Natural killer cell (primary cell): Measurements from ENCODE around the gene JPH3. TPM values are rescaled to one million over a fixed set of nuclear protein-coding genes. Genes with fewer than 3 reads are reported as not detected.

Experiments used
- ATAC-seq, 3 donors: fragments of 150-1000 bp in 2 of 3; fragments of 200-7000 bp in 1 of 3; cut with Tn5 transposase; 1 replicate in 1 of 3; 2 replicates in 2 of 3; pipeline ENCODE4 v1.10.0; 2021; ENCODE audit warnings: mild to moderate bottlenecking in 2 of 3, moderate library complexity in 2 of 3
- DNase-seq, 2 donors: peaks; one replicate each; pipeline versions ENCODE4 v3.0.0 to v3.0.0-alpha.2; 2013 to 2021; ENCODE audit warnings: mixed read lengths in 1 of 2
- H3K27ac ChIP-seq: one replicate; pipeline ENCODE4 v1.5.1; 2013; ENCODE audit warnings: mild to moderate bottlenecking, low read length
- H3K27me3 ChIP-seq: one replicate; pipeline ENCODE4 v1.6.1; 2013; ENCODE audit warnings: low read length; ENCODE audit not compliant: control insufficient read depth, insufficient read depth
- H3K36me3 ChIP-seq: one replicate; pipeline ENCODE4 v1.6.1; 2013; ENCODE audit warnings: low read length; ENCODE audit not compliant: control insufficient read depth, insufficient read depth
- H3K4me1 ChIP-seq: one replicate; pipeline ENCODE4 v1.6.1; 2013; ENCODE audit warnings: low read length; ENCODE audit not compliant: control insufficient read depth, insufficient read depth
- H3K4me3 ChIP-seq: one replicate; pipeline ENCODE4 v1.5.1; 2013; ENCODE audit warnings: low read length
- H3K9me3 ChIP-seq: one replicate; pipeline ENCODE4 v1.6.1; 2013; ENCODE audit warnings: low read length; ENCODE audit not compliant: control insufficient read depth, insufficient read depth
- H3K27ac Mint-ChIP-seq, 2 donors: one replicate each; pipeline ENCODE4 v1.8.0; 2022; ENCODE audit warnings: mild to moderate bottlenecking in 2 of 2, mixed read lengths in 2 of 2, moderate library complexity in 1 of 2
- H3K27me3 Mint-ChIP-seq, 2 donors: one replicate each; pipeline ENCODE4 v1.8.0; 2022; ENCODE audit warnings: low read depth in 2 of 2, mixed read lengths in 2 of 2
- H3K36me3 Mint-ChIP-seq: one replicate; pipeline ENCODE4 v1.8.0; 2022; ENCODE audit warnings: mixed read lengths
- H3K4me1 Mint-ChIP-seq, 2 donors: one replicate each; pipeline ENCODE4 v1.8.0; 2022; ENCODE audit warnings: mixed read lengths in 2 of 2
- H3K4me3 Mint-ChIP-seq: one replicate; pipeline ENCODE4 v1.8.0; 2022; ENCODE audit warnings: mild to moderate bottlenecking, moderate library complexity, mixed read lengths
- H3K9me3 Mint-ChIP-seq, 2 donors: one replicate each; pipeline ENCODE4 v1.8.0; 2022; ENCODE audit warnings: mixed read lengths in 2 of 2
- WGBS: methylation state at CpG from one replicate; pipeline ENCODE4 v1.1.7; 2013; ENCODE audit warnings: missing lambda C conversion rate; ENCODE audit not compliant: insufficient coverage; 5-methylcytosine and 5-hydroxymethylcytosine counted together
- intact Hi-C: fragments of 100-400 bp; cut with micrococcal nuclease; formaldehyde crosslinking; loops from one replicate; pipeline ENCODE4 v1.14.2; 2022
- total RNA-seq, 4 donors: library from RNA; stranded (reverse); fragments of 120-200 nt in 1 of 4; gene quantifications; one replicate each; pipeline versions ENCODE4 v1.2.3 to v1.2.4, GENCODE V29; 2013 to 2022
- TF ChIP-seq, protein P1 (sequence below): fragments of 200-600 bp; IDR thresholded peaks from one replicate; pipeline ENCODE4 v1.8.0; 2022; ENCODE audit warnings: antibody characterized with exemption

The JPH3 gene
- total RNA-seq, 3 donors from 2014 or later (not counting 1 experiment from before 2014, with no cell fraction given): not detected

DNA sequence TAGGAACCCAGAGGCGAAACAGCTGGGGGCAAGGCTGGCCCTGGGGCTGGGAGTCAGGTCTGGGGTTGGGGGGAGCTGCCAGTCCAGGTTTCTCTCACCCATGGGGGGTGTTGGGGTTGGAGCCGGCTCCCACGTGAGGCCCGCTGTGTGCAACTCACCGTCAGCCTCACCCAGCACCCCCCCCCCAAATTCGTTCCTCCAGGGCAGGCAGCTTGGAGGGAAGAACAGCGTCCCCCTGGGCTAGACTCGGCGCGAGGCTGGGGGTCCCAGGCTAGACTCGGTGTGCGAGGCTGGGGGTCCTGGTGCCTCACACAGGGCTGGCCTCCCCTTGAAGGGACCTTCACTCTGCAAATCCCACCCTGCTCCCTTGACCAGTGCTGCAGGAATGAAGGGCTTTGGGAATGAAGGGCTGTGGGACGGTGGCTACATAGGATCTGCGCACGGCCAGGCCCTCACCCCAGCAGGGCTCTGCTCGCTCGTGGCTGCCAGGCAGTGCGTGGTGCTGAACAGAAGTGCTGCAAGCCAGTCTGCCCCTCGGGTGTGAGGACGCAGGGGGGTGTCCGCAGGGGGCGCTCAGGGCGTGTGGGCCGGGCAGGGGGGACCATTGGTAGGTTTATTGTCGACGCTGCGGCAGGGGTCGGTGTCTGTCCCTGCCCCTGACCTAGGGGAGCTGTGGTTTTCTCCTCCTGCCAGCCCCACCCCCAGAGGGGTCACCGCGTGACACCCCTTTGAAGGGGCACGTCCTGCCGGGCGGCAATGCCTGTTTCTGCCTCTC is 88.8 kb downstream of the JPH3 start:
- Histone ChIP-seq H3K4me3 (no peak overlapping the region), H3K4me1 (peaks cover 8% of the 10 kb centered on the region), H3K36me3 (peaks cover 13% of the 10 kb centered on the region), H3K27ac (no peak overlapping the region), H3K9me3 (no peaks in the 10 kb centered on the region), H3K27me3 (no peaks in the 10 kb centered on the region)
- ATAC-seq (peak in 1 of 3 donors; percentile 29), DNase-seq (no peak)
- TF ChIP-seq, protein P1, sequence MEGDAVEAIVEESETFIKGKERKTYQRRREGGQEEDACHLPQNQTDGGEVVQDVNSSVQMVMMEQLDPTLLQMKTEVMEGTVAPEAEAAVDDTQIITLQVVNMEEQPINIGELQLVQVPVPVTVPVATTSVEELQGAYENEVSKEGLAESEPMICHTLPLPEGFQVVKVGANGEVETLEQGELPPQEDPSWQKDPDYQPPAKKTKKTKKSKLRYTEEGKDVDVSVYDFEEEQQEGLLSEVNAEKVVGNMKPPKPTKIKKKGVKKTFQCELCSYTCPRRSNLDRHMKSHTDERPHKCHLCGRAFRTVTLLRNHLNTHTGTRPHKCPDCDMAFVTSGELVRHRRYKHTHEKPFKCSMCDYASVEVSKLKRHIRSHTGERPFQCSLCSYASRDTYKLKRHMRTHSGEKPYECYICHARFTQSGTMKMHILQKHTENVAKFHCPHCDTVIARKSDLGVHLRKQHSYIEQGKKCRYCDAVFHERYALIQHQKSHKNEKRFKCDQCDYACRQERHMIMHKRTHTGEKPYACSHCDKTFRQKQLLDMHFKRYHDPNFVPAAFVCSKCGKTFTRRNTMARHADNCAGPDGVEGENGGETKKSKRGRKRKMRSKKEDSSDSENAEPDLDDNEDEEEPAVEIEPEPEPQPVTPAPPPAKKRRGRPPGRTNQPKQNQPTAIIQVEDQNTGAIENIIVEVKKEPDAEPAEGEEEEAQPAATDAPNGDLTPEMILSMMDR: no peak
- peaks cover 0 to 4% of the 10 kb centered on the region in 2 donors for H3K4me1 Mint-ChIP-seq
- intact Hi-C loops: no loop called here
- H3K36me3 Mint-ChIP-seq: no peaks in the 10 kb centered on the region
- H3K4me3 Mint-ChIP-seq: no peak overlapping the region
- WGBS: 63% methylated on average over 30 of the region's 33 CpGs
- peak overlapping the region in 1 of 2 donors; percentile 57 for H3K27ac Mint-ChIP-seq
- no peaks in the 10 kb centered on the region for H3K27me3 Mint-ChIP-seq
- H3K9me3 Mint-ChIP-seq: no peaks in the 10 kb centered on the region

DNA sequence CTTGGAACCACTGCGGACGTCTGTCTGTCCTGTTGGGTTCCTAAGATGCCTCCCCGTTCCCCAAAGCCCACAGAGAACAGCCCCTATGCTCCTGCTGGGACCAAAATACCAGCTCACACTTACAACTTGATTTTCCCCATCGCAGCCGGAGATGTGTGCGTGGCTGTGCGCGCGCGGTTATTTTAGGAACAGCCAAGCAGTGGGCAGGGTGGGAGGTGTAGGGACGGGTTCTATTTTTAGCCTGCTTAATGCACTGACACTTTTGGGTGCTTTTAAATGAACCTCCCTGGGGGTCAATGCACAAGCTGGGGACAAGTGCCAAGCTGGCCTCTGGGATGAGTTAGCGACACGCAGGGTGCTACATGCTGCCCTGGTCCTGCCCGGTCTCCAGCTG is 89.4 kb downstream of the JPH3 start:
- Mint-ChIP-seq H3K4me3 (no peak overlapping the region), H3K9me3 (no peaks in the 10 kb centered on the region), H3K36me3 (no peaks in the 10 kb centered on the region), H3K4me1 (peaks cover 0 to 4% of the 10 kb centered on the region in 2 donors), H3K27me3 (no peaks in the 10 kb centered on the region), H3K27ac (peak overlapping the region in 1 of 2 donors; percentile 57)
- TF ChIP-seq, protein P1: no peak
- DNase-seq: no peak
- Histone ChIP-seq H3K27ac (no peak overlapping the region), H3K9me3 (no peaks in the 10 kb centered on the region), H3K4me1 (peaks cover 8% of the 10 kb centered on the region), H3K4me3 (no peak overlapping the region), H3K36me3 (peaks cover 15% of the 10 kb centered on the region), H3K27me3 (no peaks in the 10 kb centered on the region)
- 56% methylated on average over 14 of the region's 14 CpGs for WGBS
- peak in 1 of 3 donors; percentile 8 for ATAC-seq
- intact Hi-C loops: no loop called here

DNA sequence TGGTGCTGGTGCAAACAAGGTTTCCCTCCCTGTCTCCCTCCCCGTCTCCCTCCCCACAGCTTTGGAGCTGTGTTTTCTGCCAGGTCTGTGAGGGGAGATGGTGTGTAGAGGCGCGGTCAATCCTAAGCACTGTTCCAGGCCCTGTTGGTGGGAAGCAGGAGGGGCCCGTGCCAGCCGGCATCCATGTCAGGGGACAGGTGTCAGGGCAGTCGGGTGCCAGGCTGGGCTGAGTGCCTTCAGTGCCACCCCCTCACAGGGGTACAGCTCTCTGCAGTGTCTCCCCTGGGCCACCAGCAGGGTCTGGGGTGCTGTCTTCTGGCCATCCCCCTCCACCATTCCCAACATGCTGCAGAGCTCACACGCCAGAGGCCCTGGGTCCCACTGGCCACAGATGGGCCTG is 89.9 kb downstream of the JPH3 start:
- peak in 1 of 3 donors; percentile 20 for ATAC-seq
- H3K36me3 ChIP-seq: peaks cover 15% of the 10 kb centered on the region
- WGBS: 94% methylated on average over 6 of the region's 7 CpGs

More for the DNA sequence above, 89.9 kb downstream of the JPH3 start:
- Mint-ChIP-seq H3K9me3 (no peaks in the 10 kb centered on the region), H3K27me3 (no peaks in the 10 kb centered on the region), H3K4me3 (no peak overlapping the region), H3K4me1 (peaks cover 0 to 4% of the 10 kb centered on the region in 2 donors), H3K27ac (no peak overlapping the region), H3K36me3 (no peaks in the 10 kb centered on the region)
- no peak overlapping the region for H3K27ac ChIP-seq
- no peak overlapping the region for H3K4me3 ChIP-seq
- H3K27me3 ChIP-seq: no peaks in the 10 kb centered on the region
- TF ChIP-seq, protein P1: no peak
- H3K4me1 ChIP-seq: peaks cover 8% of the 10 kb centered on the region
- no peaks in the 10 kb centered on the region for H3K9me3 ChIP-seq
- DNase-seq: no peak
- intact Hi-C loops: no loop called here
